Heart left ventricle (tissue), 16 donors: ENCODE data around the gene CEP131. TPM values are rescaled to one million over a fixed set of nuclear protein-coding genes. Genes with fewer than 3 reads are reported as not detected.

Experiments used
- ATAC-seq, 4 donors: fragments of 200-7000 bp; cut with Tn5 transposase; one replicate each; pipeline ENCODE4 v1.9.1; 2020 to 2022; ENCODE audit warnings: moderate library complexity in 4 of 4, mild to moderate bottlenecking in 3 of 4, moderate number of reproducible peaks in 1 of 4
- DNase-seq, 5 donors: peaks; one replicate each; pipeline ENCODE4 v3.0.0-alpha.2; 2020
- H3K27ac ChIP-seq, 12 donors: fragments of 200-600 bp; sonication (generic) in 4 of 12; one replicate each; pipeline versions ENCODE4 v1.5.0 to v1.8.0; 2016 to 2022; ENCODE audit warnings: mild to moderate bottlenecking in 2 of 12
- H3K27me3 ChIP-seq, 9 donors: fragments of 200-600 bp; sonication (generic) in 2 of 9; one replicate each; pipeline versions ENCODE4 v1.5.1 to v1.8.0; 2016 to 2022; ENCODE audit warnings: mild to moderate bottlenecking in 3 of 9
- H3K36me3 ChIP-seq, 9 donors: fragments of 200-600 bp; sonication (generic) in 2 of 9; one replicate each; pipeline versions ENCODE4 v1.5.0 to v1.8.0; 2018 to 2022; ENCODE audit warnings: mild to moderate bottlenecking in 2 of 9
- H3K4me1 ChIP-seq, 12 donors: fragments of 200-600 bp; sonication (generic) in 4 of 12; one replicate each; pipeline versions ENCODE4 v1.5.0 to v1.8.0; 2016 to 2022; ENCODE audit warnings: mild to moderate bottlenecking in 3 of 12
- H3K4me3 ChIP-seq, 12 donors: fragments of 200-600 bp; sonication (generic) in 4 of 12; one replicate each; pipeline versions ENCODE4 v1.5.0 to v1.8.0; 2017 to 2022; ENCODE audit warnings: mild to moderate bottlenecking in 9 of 12, moderate library complexity in 4 of 12
- H3K9me3 ChIP-seq, 12 donors: fragments of 200-600 bp; sonication (generic) in 4 of 12; one replicate each; pipeline versions ENCODE4 v1.5.0 to v1.8.0; 2016 to 2022; ENCODE audit warnings: mild to moderate bottlenecking in 1 of 12
- POLR2A ChIP-seq, 2 donors: fragments of 450-650 bp; IDR thresholded peaks; one replicate each; pipeline ENCODE4 v1.6.1; 2017; ENCODE audit warnings: antibody characterized with exemption in 2 of 2, mild to moderate bottlenecking in 2 of 2, moderate library complexity in 2 of 2
- WGBS, 4 donors: extraction: QIAGEN DNeasy Blood & Tissue Kit in 2 of 4; methylation state at CpG; one replicate each; pipeline versions ENCODE4 v1.1.5 to v1.1.7; 2013 to 2018; 5-methylcytosine and 5-hydroxymethylcytosine counted together
- intact Hi-C, 10 donors: fragments of 100-400 bp; cut with DNase I; formaldehyde crosslinking; loops; one replicate each; pipeline versions ENCODE4 v1.11.1 to v1.14.2; 2022
- polyA plus RNA-seq, 2 donors: library from polyadenylated mRNA; stranded (reverse); fragments of 200-250 nt; gene quantifications; one replicate each; pipeline ENCODE4 v1.2.3, GENCODE V29; 2013
- total RNA-seq, 9 donors: library from RNA; depleted of rRNA in 2 of 9; stranded (reverse); fragments of >200 nt in 2 of 9; fragmentation: NEBNext Ultra II Directional in 3 of 9; extraction: Animal tissue kit (Norgen Biotek cat#: 25700) in 3 of 9; gene quantifications; one replicate each; pipeline versions ENCODE4 v1.1.0 to v1.2.4, GENCODE V29; 2016 to 2023
- TF ChIP-seq, protein P1 (sequence below), 12 donors: fragments of 200-600 bp; sonication (generic) in 4 of 12; IDR thresholded peaks; one replicate each; pipeline versions ENCODE4 v1.5.0 to v1.8.0; 2018 to 2022; ENCODE audit warnings: antibody characterized with exemption in 12 of 12, mild to moderate bottlenecking in 5 of 12
- donor health status: ischemic (EF 13 %, LVEDD 7.1; RV severe dilation, severe dysfunction).
- donor health status: healthy with polysubstance abuse.
- donor health status: DM: no; HTN: yes; CAD: no.
- donor health status: DM: no; HTN: no; CAD: no.
- donor health status: ischemic (EF 25% LVEDD 6.9; RV normal size, moderate dysfunction).
- donor health status: ischemic (EF 25% LVEDD 5.7; RV mildly dilated, moderate dysfunction).
- donor health status: healthy.
- donor health status: DM: yes; HTN: yes; CAD: no.
- donor health status: ischemic (EF 35%, LVEDD 5.7; RV mildly dilated, moderate dysfunction).
- donor health status: nonischemic (EF 11% LVEDD 7.7; RV severe dilation, severe dysfunction).
- donor health status: DM: yes; HTN: yes; CAD: no.
- donor health status: PGD.
- donor health status: ischemic (EF 29% LVEDD 5.4; RV normal size, mild dysfunction).
- donor health status: nonischemic (EF 23%, LVEDD 6.1; RV moderate dilation, normal function).

CEP131 gene
- total and polyA plus RNA-seq, 11 donors = 7.0 to 15.8 (median 8.9) TPM

DNA sequence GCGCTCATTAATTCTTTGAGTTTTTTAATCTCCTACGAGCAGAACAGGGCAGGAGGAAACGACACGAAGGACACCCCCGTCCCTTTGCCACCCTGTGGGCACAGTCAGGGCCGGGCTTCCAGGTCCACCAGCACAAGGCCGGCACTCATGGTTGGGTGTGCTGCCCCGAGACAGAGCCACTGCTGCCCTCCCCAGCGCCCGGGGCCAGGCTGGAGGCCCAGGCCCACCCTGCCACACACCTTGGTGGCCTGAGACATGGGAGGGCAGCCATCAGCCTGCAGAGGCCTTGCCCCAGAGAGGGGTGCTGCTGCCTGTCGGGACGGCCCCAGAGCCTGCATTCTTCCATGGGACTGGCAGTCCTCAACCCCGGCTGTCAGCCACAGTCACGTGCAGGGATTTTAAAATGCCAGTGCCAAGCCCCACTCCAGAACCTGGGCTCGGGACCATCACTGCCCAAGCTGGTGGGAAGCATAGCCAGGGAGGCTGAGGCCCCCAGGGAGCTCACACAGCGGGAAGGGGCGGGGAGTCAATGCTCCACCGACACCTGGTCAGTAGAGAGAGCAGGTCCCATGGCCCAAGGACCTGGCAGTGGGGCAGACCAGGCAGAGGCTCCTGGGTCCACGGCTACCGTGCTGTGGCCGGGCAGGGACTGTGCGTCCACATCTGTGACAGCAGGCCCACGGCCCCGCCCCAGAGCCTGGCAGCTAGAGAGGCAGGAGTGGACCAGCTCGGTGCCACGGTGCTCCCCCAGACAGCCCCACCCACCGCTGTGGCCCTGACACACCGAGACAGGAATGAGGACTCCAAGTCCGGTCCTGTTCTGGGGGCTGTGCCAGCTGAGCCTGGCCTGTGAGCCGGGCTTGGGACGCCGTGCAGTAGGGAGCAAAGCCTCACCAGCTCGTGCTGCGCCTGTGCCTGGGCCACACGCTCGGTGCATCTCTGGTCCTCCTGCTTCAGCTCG, 27.5 kb downstream of the CEP131 start:
- H3K4me1 ChIP-seq = peaks cover 0 to 43% (median 12%) of the 10 kb centered on the region in 12 donors
- no peak for TF ChIP-seq POLR2A (IDR thresholded peaks at IDR 0.05)
- TF ChIP-seq, protein P1, sequence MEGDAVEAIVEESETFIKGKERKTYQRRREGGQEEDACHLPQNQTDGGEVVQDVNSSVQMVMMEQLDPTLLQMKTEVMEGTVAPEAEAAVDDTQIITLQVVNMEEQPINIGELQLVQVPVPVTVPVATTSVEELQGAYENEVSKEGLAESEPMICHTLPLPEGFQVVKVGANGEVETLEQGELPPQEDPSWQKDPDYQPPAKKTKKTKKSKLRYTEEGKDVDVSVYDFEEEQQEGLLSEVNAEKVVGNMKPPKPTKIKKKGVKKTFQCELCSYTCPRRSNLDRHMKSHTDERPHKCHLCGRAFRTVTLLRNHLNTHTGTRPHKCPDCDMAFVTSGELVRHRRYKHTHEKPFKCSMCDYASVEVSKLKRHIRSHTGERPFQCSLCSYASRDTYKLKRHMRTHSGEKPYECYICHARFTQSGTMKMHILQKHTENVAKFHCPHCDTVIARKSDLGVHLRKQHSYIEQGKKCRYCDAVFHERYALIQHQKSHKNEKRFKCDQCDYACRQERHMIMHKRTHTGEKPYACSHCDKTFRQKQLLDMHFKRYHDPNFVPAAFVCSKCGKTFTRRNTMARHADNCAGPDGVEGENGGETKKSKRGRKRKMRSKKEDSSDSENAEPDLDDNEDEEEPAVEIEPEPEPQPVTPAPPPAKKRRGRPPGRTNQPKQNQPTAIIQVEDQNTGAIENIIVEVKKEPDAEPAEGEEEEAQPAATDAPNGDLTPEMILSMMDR (IDR thresholded peaks at IDR 0.05) = no peak
- 73 to 80% (median 76%) methylated on average over 28 to 37 of the region's 37 CpGs for WGBS, 4 donors
- no peaks in the 10 kb centered on the region for H3K27me3 ChIP-seq
- peaks cover 0 to 38% (median 3%) of the 10 kb centered on the region in 9 donors for H3K36me3 ChIP-seq
- DNase-seq = peak; percentile 39 to 87 (median 79)
- no peaks in the 10 kb centered on the region for H3K9me3 ChIP-seq
- peak; percentile 80 to 90 (median 87) for ATAC-seq
- no peak overlapping the region for H3K4me3 ChIP-seq
- H3K27ac ChIP-seq = peak overlapping the region in 11 of 12 donors; percentile 26 to 76 (median 64)
- intact Hi-C loops = loop anchor here in 1 of 10 donors (5.0 kb wide), 1 partner anchor 48 kb away; no protein-coding TSS in a partner anchor

DNA sequence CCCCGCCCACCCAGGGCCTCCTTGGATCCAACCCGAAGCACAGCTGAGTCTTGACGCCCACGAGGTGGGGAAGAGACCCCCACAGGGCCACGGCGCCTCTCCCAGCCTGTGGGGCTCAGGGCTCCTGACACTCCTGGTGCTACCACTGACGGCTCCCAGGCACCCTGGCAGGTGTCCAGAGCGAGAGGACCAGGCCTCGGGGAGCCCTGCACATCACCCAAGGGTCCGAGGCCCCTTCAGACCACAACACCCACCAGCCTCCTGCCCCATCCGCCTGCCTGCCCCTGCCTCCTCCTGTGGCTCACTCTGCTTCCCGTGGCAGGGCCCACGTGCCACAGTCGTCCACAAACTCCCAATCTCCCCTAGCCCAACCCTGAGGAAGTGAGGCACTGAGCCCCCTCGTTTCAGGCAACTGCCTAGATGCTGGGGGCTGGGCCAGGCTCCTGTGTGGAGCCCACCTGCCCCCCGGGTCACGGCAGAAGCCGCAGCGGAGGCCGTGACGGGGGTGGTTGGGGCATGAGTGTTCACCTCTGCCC, 28.5 kb downstream of the CEP131 start:
- intact Hi-C loops = loop anchor here in 1 of 10 donors (5.0 kb wide), 1 partner anchor 47 kb away; no protein-coding TSS in a partner anchor
- H3K4me1 ChIP-seq = peaks cover 0 to 43% (median 12%) of the 10 kb centered on the region in 12 donors
- TF ChIP-seq, protein P1 (IDR thresholded peaks at IDR 0.05) = no peak
- no peak for TF ChIP-seq POLR2A (IDR thresholded peaks at IDR 0.05)
- ATAC-seq = no peak
- H3K36me3 ChIP-seq = peaks cover 0 to 40% (median 3%) of the 10 kb centered on the region in 9 donors
- no peaks in the 10 kb centered on the region for H3K27me3 ChIP-seq
- no peaks in the 10 kb centered on the region for H3K9me3 ChIP-seq
- DNase-seq = peak in 1 of 5 donors; percentile 6
- H3K4me3 ChIP-seq = no peak overlapping the region
- WGBS, 4 donors = 82 to 88% (median 87%) methylated on average over 11 to 21 of the region's 21 CpGs
- H3K27ac ChIP-seq = peak overlapping the region in 2 of 12 donors; percentile 67 to 71

DNA sequence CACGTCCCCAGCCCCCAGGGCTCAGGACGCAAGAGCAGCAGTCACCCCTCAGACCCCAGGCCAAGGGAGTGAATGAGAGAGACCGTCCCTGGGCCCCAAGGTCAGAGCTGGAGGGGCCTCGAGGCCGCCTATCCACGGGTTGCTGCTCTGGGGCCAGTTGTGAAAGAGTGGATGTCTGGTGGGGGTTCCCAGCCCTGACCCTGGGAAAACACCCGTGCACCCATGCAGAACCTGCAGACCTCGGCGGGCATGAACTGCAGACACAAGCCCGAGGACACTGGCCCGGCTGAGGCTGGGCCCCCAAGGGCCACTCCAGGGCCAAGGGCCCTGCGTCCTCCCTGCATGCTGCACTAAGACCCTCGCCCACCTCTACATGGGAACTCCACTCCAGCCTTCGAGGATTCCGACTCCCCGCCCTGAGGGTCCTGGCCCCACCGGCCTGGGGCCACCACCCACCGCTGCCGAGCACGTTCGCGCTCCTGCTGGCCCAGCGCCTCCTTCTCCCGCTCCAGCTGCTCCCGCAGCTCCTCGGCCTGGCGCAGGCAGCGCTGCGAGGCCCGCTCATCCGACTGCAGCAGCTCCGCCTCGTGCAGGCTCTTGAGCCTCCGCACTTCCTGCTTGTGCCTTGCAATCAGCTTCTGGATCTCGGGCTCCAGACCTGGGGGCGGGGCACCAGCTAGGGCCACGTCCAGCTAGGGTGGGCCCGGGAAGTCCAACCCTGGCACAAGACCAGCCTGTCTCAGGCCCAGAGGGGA, 29.1 kb downstream of the CEP131 start:
- H3K4me1 ChIP-seq = peaks cover 0 to 43% (median 12%) of the 10 kb centered on the region in 12 donors
- H3K4me3 ChIP-seq = no peak overlapping the region
- WGBS, 4 donors = 88 to 92% (median 89%) methylated on average over 15 to 38 of the region's 38 CpGs
- ATAC-seq = no peak
- no peak overlapping the region for H3K27ac ChIP-seq
- intact Hi-C loops = loop anchor here in 1 of 10 donors (5.0 kb wide), 1 partner anchor 46 kb away; no protein-coding TSS in a partner anchor
- no peaks in the 10 kb centered on the region for H3K27me3 ChIP-seq
- peaks cover 0 to 39% (median 3%) of the 10 kb centered on the region in 9 donors for H3K36me3 ChIP-seq
- H3K9me3 ChIP-seq = no peaks in the 10 kb centered on the region
- peak in 1 of 5 donors; percentile 11 for DNase-seq
- TF ChIP-seq POLR2A (IDR thresholded peaks at IDR 0.05) = no peak
- TF ChIP-seq, protein P1 (IDR thresholded peaks at IDR 0.05) = no peak
